Stimulated activated CD8-positive, alpha-beta memory T cell treated with anti-CD3 and anti-CD28 coated beads, Interleukin-12 subunit alpha, Interleukin-12 subunit beta, amount 100 ng/mL, for 4 hours (primary cell): ENCODE results near the gene OTX1.
"Not testable (repeated sequence)": the region's sequence is repeated elsewhere in the genome, so short reads cannot be mapped to it uniquely, and the experiment has no call there.

Experiments used
- DNase-seq: peaks from one replicate; pipeline ENCODE4 v3.0.0-alpha.2; 2020; ENCODE audit warnings: low read depth

OTX1 gene

GRCh38 chr2:63058921-63059792, 8.5 kb downstream of the OTX1 start:
- no peak for DNase-seq

- no peak for DNase-seq
These were observed 9.3 kb downstream of the OTX1 start for GRCh38 chr2:63059793-63060471.

GRCh38 chr2:63060472-63060991, 9.9 kb downstream of the OTX1 start:
- no peak for DNase-seq

GRCh38 chr2:63064197-63064596, 13.6 kb downstream of the OTX1 start:
- DNase-seq, result no peak

- no peak for DNase-seq
These were observed 14.0 kb downstream of the OTX1 start for GRCh38 chr2:63064661-63065060.

- DNase-seq, result no peak
These were observed 15.6 kb downstream of the OTX1 start for GRCh38 chr2:63066265-63066664.

GRCh38 chr2:63066838-63067237, 16.2 kb downstream of the OTX1 start:
- no peak for DNase-seq

- DNase-seq, result no peak
These were observed 21.0 kb downstream of the OTX1 start for GRCh38 chr2:63071664-63072063.

GRCh38 chr2:63073994-63074393, 23.4 kb downstream of the OTX1 start:
- DNase-seq, result no peak

- DNase-seq, result not testable (repeated sequence)
These were observed 23.8 kb downstream of the OTX1 start for GRCh38 chr2:63074399-63074798.

- DNase-seq, result no peak
These were observed 28.4 kb downstream of the OTX1 start for GRCh38 chr2:63078852-63079606.

GRCh38 chr2:63081404-63081803, 30.8 kb downstream of the OTX1 start:
- no peak for DNase-seq

GRCh38 chr2:63086687-63087086, 36.1 kb downstream of the OTX1 start:
- no peak for DNase-seq

GRCh38 chr2:63092401-63092800, 41.8 kb downstream of the OTX1 start:
- no peak for DNase-seq

- no peak for DNase-seq
These were observed 42.2 kb downstream of the OTX1 start for GRCh38 chr2:63092857-63093256.

GRCh38 chr2:63093502-63093901, 42.9 kb downstream of the OTX1 start:
- DNase-seq, result no peak

GRCh38 chr2:63096491-63096890, 45.9 kb downstream of the OTX1 start:
- DNase-seq, result no peak

- DNase-seq, result no peak
These were observed 48.4 kb downstream of the OTX1 start for GRCh38 chr2:63099032-63099431.

GRCh38 chr2:63101954-63102353, 51.3 kb downstream of the OTX1 start:
- DNase-seq, result no peak

- no peak for DNase-seq
These were observed 53.9 kb downstream of the OTX1 start for GRCh38 chr2:63104482-63104881.
